ENCODE results near the gene ATXN10.

Gene ATXN10

GRCh38 chr22:45860201-45860600, 188.6 kb downstream of the ATXN10 start:
- DNase-seq (ENCODE audit: low read depth): no peak

DNA sequence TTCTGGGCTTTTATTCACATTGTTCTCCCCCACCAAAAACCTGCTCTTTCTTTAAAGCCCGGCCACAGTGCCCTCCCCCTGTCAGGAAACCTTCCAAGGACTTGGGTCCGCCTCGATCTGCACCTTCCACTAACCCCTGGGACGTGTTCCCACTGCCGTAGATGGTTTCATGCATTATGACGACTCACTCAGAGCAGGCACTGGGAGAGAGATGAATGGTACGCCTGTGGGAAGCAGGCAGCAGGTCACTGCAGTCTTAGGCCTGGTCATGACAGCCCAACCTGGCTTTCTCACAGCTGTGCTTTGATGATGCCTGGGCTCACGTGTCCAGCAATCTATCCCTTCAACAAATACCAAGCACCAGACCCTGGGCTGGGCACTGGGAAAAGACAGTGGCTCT, 189.6 kb downstream of the ATXN10 start:
- DNase-seq (ENCODE audit: low read depth): no peak

GRCh38 chr22:45863981-45864751, 192.5 kb downstream of the ATXN10 start:
- peak; percentile 19 for DNase-seq (ENCODE audit: low read depth)

- DNase-seq (ENCODE audit: low read depth): no peak
These were observed 193.4 kb downstream of the ATXN10 start for GRCh38 chr22:45864959-45865476.

DNA sequence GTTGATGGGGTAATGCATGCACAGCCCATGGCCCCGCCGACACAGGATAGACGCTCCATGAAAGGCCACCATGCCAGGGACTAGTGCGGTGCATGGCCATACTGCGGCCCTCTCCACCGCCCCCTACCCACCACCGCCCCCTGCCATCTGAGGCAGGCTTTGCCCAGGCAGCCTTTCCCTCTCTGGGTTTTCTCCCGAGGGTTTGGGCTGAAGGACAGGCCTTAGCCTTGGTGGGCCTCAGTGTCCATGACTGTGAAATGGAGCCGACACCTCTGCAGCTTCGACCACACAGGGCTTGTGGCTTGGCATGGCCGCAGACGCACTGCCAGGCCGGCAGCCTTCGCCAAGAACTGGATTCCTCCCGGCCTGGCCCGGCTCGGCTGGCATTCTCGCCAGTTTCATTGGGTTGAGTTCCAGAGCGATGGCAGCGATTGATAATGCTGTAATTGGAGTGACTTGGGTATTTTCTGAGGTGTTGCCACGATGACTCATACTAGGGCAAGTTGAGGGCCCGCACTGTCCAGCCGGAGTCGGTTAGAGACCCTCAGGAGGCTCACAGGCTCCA, 194.0 kb downstream of the ATXN10 start:
- DNase-seq (ENCODE audit: low read depth): no peak

DNA sequence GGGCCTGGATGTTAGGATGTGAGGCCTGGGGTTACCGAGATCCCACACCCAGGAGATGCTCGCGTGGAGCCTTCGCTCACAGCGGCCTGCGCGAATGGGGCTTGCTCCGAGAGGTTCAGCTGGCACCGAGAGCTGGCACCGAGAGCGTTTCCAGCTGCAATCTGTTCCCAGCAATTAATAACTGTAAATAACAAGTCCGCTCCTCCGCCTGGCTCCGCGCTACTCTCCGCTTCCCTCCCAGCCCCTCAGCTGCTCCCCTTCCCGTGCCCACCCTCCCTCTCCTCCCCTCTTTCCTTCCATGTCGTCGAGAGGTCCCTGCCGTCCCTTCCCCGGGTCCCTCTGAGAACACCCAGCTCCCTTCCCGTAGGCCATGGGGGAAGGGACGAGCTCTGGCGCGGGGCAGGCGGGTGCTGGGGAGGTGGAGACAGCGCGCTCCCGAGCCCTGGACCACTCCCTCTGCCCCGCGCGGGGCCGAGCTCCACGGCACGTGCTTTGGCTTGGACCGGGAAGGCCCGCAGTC, 194.6 kb downstream of the ATXN10 start:
- DNase-seq (ENCODE audit: low read depth): no peak

- DNase-seq (ENCODE audit: low read depth): no peak
These were observed 195.0 kb downstream of the ATXN10 start for GRCh38 chr22:45866646-45867117.

- no peak for DNase-seq (ENCODE audit: low read depth)
These were observed 195.7 kb downstream of the ATXN10 start for GRCh38 chr22:45867118-45867905.

DNA sequence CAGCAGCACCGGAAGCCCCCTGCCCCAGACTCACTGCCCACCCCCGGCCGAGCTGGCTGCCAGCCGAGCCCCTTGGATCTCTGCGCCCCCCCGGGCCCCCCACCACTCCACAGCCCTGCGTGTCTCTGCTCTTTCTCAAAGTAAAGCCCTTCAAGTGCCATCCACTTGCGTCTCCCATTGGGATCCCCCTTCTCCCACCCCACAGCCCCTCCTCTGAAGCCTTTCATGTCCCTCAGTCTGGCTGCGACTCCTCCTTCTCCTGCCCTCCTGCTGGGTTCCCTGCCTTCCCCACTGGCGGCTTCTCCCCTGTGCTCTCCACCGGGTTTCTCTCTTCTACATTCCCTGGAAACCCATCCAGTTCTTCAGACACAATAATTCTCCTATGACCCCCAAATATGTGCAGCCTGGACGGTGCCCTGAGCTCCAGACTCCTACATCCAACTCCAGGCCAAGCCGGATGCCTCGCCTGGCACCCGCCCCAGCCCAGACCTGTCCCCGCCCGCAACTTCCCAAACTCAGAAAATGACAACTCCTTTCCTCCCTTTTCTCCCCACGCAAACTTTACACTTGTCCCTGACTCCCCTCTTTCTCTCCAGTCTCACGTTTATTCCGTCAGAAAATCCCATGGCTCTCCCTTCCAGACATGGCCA, 196.4 kb downstream of the ATXN10 start:
- DNase-seq (ENCODE audit: low read depth): no peak

DNA sequence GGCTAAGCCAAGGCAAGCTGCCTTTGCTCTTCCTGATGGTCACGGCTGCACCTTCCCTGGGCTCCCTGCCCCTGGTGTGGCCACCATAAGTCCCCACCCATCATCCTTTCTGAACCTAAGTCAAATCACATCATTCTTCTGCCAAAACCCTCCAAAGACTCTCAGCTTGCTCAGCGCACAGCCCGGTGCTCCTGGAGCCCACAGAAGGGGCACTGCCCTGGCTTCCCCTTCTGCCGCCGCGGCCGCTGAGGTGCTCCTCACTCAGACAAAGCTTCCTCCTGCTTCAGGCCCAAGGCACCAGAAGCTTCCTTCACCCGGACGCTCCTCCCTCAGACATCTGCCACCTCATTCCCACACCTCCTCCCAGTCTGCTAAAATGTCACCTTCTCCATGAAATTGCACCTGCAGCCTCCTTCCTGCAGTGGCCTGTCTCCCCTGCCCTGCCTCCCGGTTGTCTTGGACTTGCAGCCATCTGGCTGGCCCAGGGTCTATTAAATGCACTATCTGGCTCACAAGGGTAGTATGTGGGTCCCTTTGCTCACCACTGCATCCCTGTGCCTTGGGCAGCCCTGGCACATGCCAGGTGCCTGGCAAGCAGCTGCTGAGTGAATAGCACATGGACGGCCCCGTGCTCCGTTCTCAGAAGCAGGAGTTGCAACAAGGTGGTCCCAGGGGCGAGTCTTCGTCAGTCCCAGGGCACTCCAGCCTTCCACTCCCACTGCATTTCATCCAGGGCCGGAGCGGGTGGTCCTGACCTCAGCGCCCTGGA, 197.1 kb downstream of the ATXN10 start:
- DNase-seq (ENCODE audit: low read depth): no peak

DNA sequence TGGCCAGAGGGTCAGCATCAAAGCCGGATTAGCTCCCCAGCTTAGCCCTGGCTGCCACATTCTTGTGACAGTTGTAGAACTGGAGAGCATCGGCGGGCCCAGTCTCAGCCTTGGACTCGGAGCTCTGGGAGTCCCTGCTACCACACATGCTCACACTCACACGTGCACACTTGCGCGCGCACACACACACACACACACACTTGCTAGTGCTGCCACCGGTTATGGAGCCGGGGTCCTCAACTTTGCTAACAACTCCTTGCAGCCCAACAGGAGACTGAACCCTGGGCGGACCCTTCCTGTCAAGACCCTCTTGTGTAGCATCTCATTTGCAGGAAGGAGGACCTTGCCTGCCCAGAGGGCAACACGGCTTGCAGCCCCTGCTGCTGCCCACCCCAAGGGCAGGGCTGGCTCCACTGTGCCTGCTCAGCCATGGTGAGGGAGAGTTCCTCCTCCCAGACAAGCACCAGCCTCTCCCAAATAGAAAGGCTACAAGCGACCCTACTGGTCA, 197.8 kb downstream of the ATXN10 start:
- no peak for DNase-seq (ENCODE audit: low read depth)

DNA sequence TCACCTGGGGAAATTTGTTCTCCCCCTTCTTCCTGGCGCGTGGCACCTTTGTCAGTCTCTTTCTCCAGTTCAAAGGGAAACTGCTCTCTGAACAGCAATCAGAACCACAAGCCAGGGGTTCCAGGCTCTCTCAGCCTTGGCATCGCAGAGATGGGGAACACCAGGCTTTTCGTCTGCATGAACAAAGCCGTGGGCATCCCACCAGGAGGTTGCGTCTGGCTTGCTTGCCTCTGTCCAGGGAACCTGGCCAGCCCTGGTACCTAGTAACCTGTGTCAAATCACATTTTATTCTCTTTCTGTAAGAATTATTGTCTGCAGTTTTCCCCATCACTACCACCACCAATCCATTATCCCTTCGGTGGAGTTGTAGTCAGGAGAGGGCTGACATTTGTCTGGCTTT, 198.4 kb downstream of the ATXN10 start:
- DNase-seq (ENCODE audit: low read depth): no peak

- DNase-seq (ENCODE audit: low read depth): no peak
These were observed 200.1 kb downstream of the ATXN10 start for GRCh38 chr22:45871721-45872120.

GRCh38 chr22:45872659-45873263, 201.1 kb downstream of the ATXN10 start:
- no peak for DNase-seq (ENCODE audit: low read depth)

DNA sequence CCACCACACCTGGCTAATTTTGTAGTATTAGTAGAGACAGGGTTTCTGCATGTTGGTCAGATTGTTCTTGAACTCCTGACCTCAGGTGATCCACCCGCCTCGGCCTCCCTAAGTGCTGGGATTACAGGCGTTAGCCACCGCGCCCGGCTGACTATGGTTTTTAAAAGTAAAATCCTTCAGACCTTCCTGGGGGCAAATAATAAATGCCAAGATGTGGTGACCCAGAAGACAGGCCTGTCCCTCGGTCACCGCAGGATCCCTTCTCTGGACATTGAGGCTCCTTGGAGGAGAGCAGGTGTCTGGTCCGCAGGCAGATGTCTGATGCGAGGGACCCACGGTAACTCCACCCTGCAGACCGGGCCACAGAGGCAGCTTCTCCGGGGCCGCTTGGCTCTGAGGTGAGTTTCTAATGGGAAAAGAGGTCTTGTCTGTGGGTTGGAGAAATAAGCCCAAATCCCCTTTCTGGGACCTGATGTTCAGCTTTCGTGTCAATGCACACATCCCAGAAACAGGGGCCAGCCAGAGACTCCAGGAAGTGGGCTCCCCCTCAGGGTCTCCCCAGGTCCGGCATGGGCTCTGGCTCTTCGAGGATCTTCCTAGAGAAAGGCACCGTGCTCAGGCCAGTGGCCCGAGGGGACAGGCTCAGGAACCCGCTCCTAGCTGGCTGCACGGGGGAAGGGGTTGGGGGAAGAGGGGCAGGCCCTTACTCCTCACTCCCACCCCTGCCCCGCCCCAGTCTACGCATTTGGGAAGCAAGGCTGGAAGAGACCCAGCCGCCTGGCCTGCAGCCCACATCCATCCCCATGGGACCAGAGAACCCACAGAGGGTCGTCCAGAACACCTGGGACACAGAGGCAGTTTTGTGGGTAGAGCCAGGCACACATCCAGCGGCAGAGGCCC, 204.8 kb downstream of the ATXN10 start:
- no peak for DNase-seq (ENCODE audit: low read depth)

GRCh38 chr22:45877036-45877380, 205.4 kb downstream of the ATXN10 start:
- no peak for DNase-seq (ENCODE audit: low read depth)

GRCh38 chr22:45877651-45878050, 206.0 kb downstream of the ATXN10 start:
- DNase-seq (ENCODE audit: low read depth): no peak

DNA sequence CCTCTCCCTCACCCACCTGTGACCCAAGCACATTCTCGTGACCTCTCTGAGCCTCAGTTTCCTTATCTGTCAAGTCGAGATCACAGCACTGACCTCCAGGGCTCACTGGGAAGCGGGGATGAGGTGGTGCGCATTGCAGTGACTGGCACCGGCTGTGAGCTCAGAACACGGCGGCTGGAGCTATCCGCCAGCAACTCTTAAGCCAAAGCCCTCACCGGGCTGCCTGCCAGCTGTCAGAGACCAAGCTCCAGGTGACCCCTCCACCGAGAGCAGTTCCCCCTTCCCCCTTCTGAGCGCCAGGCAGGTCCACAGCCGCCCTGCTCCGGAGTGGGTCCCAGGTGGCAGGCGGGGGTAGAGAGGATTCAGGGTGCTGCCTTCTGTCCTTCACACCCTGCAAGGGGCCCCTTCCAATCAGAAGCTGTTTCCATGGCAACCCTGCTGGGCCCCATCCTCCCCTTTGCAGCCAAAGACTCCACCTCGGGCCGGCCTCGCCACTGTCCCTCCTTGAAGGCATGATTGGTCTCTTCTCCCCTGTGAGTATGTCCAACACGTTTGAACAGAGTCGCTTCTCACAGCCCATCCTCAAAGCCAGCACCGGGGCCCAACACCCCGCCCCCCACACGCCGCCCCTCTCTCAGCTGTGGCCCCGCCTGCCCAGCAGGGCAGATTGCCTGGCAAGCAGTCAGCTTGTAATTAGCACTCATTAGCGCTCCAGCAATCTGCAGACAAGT, 206.6 kb downstream of the ATXN10 start:
- no peak for DNase-seq (ENCODE audit: low read depth)
